ENCODE results near the gene GPR158.
A peak's percentile ranks its signal among the peaks of the same experiment; 100 is the strongest.

Gene GPR158

GRCh38 chr10:25220156-25220555 lies 45.4 kb downstream of the GPR158 start:
- TF ChIP-seq EZH2phosphoT487 (conservative IDR thresholded peaks at IDR 0.05; ENCODE audit: low read length) (no peak), CTCF (IDR thresholded peaks at IDR 0.05; ENCODE audit: insufficient read depth, low read length, poor library complexity, severe bottlenecking) (no peak)
- Histone ChIP-seq H3K9ac (ENCODE audit: low read length) (no peak overlapping the region), H3K4me3 (ENCODE audit: insufficient read depth, low read length, poor library complexity, severe bottlenecking) (no peak overlapping the region), H3K9me3 (ENCODE audit: insufficient read depth, low read length) (no peaks in the 10 kb centered on the region), H3K9me2 (replicated peaks; ENCODE audit: insufficient read depth, low read length) (no peaks in the 10 kb centered on the region; the same call in 1 of the 2 replicates), H4K20me1 (ENCODE audit: low read depth, low read length) (no peaks in the 10 kb centered on the region), H3K27ac (ENCODE audit: low read depth, low read length) (no peak overlapping the region), H3K27me3 (ENCODE audit: low read length) (no peaks in the 10 kb centered on the region), H3F3A (ENCODE audit: insufficient read depth) (no peaks in the 10 kb centered on the region), H3K79me2 (ENCODE audit: insufficient read depth, low read length) (no peaks in the 10 kb centered on the region), H3K36me3 (ENCODE audit: low read length) (no peaks in the 10 kb centered on the region), H3K4me2 (ENCODE audit: low read depth, low read length, poor library complexity, severe bottlenecking) (no peak overlapping the region), H2AFZ (ENCODE audit: low read depth, low read length, severe bottlenecking) (no peak overlapping the region)

- no peak for TF ChIP-seq EZH2phosphoT487 (conservative IDR thresholded peaks at IDR 0.05; ENCODE audit: low read length)
- TF ChIP-seq CTCF (IDR thresholded peaks at IDR 0.05; ENCODE audit: insufficient read depth, low read length, poor library complexity, severe bottlenecking): no peak
- Histone ChIP-seq H3K9ac (ENCODE audit: low read length) (no peak overlapping the region), H3F3A (ENCODE audit: insufficient read depth) (no peaks in the 10 kb centered on the region), H3K4me2 (ENCODE audit: low read depth, low read length, poor library complexity, severe bottlenecking) (no peak overlapping the region), H3K36me3 (ENCODE audit: low read length) (no peaks in the 10 kb centered on the region), H3K4me3 (ENCODE audit: insufficient read depth, low read length, poor library complexity, severe bottlenecking) (no peak overlapping the region), H3K27me3 (ENCODE audit: low read length) (no peaks in the 10 kb centered on the region), H3K27ac (ENCODE audit: low read depth, low read length) (no peak overlapping the region), H2AFZ (ENCODE audit: low read depth, low read length, severe bottlenecking) (no peak overlapping the region), H3K79me2 (ENCODE audit: insufficient read depth, low read length) (no peaks in the 10 kb centered on the region), H3K9me2 (replicated peaks; ENCODE audit: insufficient read depth, low read length) (no peaks in the 10 kb centered on the region), H4K20me1 (ENCODE audit: low read depth, low read length) (no peaks in the 10 kb centered on the region), H3K9me3 (ENCODE audit: insufficient read depth, low read length) (no peaks in the 10 kb centered on the region)
Measured at GRCh38 chr10:25222085-25222660, 47.4 kb downstream of the GPR158 start.

- H3K27ac ChIP-seq (ENCODE audit: low read depth, low read length): no peak overlapping the region
- H3K4me3 ChIP-seq (ENCODE audit: insufficient read depth, low read length, poor library complexity, severe bottlenecking): no peak overlapping the region
- no peaks in the 10 kb centered on the region for H3K36me3 ChIP-seq (ENCODE audit: low read length)
- no peaks in the 10 kb centered on the region for H3K9me3 ChIP-seq (ENCODE audit: insufficient read depth, low read length)
- no peak for TF ChIP-seq EZH2phosphoT487 (conservative IDR thresholded peaks at IDR 0.05; ENCODE audit: low read length)
- peak; percentile 15 for TF ChIP-seq CTCF (IDR thresholded peaks at IDR 0.05; ENCODE audit: insufficient read depth, low read length, poor library complexity, severe bottlenecking)
- H3K27me3 ChIP-seq (ENCODE audit: low read length): no peaks in the 10 kb centered on the region
- H2AFZ ChIP-seq (ENCODE audit: low read depth, low read length, severe bottlenecking): no peak overlapping the region
- H3K9ac ChIP-seq (ENCODE audit: low read length): no peak overlapping the region
- no peaks in the 10 kb centered on the region for H4K20me1 ChIP-seq (ENCODE audit: low read depth, low read length)
- H3K9me2 ChIP-seq (replicated peaks; ENCODE audit: insufficient read depth, low read length): no peaks in the 10 kb centered on the region
- no peak overlapping the region for H3K4me2 ChIP-seq (ENCODE audit: low read depth, low read length, poor library complexity, severe bottlenecking)
- no peaks in the 10 kb centered on the region for H3F3A ChIP-seq (ENCODE audit: insufficient read depth)
- H3K79me2 ChIP-seq (ENCODE audit: insufficient read depth, low read length): no peaks in the 10 kb centered on the region
Measured at GRCh38 chr10:25226775-25227682, 52.2 kb downstream of the GPR158 start.
